Keratinocyte (primary cell): ENCODE measurements around the gene PITX1.

Experiments
- EZH2 ChIP-seq: IDR thresholded peaks from one replicate; pipeline ENCODE4 v1.6.1; 2012; ENCODE audit warnings: inconsistent platforms, mild to moderate bottlenecking, low read length, moderate library complexity
- TF ChIP-seq, protein P1 (sequence below), 3 experiments: IDR thresholded peaks in 1 of 3; conservative IDR thresholded peaks in 1 of 3; optimal IDR thresholded peaks in 1 of 3; 2 replicates in 2 of 3; 3 replicates in 1 of 3; pipeline versions ENCODE3 to v1.5.1; 2011; ENCODE audit warnings: low read length in 3 of 3, mild to moderate bottlenecking in 3 of 3, moderate library complexity in 2 of 3, control low read depth in 1 of 3, inconsistent platforms in 1 of 3; ENCODE audit not compliant: insufficient read depth in 2 of 3; ENCODE audit errors: extremely low read depth in 1 of 3

DNA sequence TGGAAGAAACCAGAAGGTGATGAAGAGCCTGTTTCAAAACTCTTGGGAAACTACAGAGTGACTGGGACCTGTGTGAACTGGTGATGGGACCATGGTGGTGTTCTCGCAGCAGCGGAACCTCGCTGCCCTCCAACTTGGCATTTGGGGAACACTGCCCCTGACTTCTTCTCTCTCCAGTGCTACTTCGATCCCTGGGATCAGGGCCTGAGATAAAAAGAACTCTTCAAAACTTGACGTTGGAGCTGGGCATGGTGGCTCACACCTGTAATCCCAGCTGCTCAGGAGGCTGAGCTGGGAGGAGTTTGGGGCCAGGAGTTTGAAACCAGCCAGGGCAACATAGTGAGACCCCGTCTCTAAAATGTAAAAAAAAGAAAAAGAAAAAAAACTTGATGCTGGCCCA lies 18.1 kb downstream of the PITX1 start:
- TF ChIP-seq, protein P1, sequence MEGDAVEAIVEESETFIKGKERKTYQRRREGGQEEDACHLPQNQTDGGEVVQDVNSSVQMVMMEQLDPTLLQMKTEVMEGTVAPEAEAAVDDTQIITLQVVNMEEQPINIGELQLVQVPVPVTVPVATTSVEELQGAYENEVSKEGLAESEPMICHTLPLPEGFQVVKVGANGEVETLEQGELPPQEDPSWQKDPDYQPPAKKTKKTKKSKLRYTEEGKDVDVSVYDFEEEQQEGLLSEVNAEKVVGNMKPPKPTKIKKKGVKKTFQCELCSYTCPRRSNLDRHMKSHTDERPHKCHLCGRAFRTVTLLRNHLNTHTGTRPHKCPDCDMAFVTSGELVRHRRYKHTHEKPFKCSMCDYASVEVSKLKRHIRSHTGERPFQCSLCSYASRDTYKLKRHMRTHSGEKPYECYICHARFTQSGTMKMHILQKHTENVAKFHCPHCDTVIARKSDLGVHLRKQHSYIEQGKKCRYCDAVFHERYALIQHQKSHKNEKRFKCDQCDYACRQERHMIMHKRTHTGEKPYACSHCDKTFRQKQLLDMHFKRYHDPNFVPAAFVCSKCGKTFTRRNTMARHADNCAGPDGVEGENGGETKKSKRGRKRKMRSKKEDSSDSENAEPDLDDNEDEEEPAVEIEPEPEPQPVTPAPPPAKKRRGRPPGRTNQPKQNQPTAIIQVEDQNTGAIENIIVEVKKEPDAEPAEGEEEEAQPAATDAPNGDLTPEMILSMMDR (optimal IDR thresholded peaks at IDR 0.05 in 1 of 3, IDR thresholded peaks at IDR 0.05 in 1 of 3, conservative IDR thresholded peaks at IDR 0.05 in 1 of 3; ENCODE audit: extremely low read depth in 1 of 3, insufficient read depth in 2 of 3, low read length in 3 of 3) = no peak
- TF ChIP-seq EZH2 = no peak
